Measurements from ENCODE around the gene LUZP2.
"Not testable (repeated sequence)": the region's sequence is repeated elsewhere in the genome, so short reads cannot be mapped to it uniquely, and the experiment has no call there.

The LUZP2 gene

DNA sequence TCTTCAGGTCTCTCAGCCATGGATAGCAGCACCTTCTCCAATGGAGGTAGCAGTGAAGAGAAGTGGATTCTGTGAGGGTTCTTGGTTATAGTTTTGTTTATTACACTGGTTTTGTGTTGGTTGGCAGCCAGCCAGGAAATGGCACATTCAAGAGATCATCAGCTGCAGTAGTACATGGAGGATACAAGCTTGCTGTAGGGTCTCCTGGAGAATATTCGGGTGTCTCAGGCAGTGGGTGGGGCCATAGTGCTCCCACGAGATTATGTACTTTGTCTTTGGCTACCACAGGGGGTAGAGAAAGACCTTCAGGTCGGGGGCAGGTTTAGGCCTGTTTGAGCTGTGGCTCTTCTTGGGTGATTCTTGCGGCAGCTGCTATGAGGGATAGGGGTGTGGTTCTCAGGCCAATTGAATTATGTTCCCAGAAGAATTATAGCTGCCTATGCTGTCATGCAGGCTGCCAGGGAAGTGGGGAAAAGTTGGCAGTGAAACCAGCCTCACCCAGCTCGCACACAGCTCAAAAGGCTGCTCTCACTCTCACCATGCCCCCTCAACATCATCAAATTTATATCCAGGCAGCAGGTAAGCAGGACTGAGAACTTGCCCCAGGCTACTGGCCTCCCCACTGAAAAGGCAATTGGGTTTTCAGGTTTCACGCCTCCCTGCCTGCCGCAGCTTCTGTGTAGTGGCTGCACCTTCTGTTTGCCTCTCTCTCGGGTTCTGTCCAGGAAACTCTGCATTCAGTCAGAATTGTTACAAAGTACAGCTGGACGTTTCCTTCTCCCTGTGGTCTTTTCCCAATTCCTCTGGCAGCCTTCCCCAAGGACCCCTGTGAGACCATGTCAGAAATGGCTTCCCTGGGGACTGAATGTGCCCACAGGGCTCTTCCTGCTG is 435.5 kb downstream of the LUZP2 start:
- DNase-seq: no peak

GRCh38 chr11:24934733-24935439 is 438.0 kb downstream of the LUZP2 start:
- peak in 1 of 2 experiments; percentile 2 for DNase-seq

- no peak for DNase-seq
Observed at GRCh38 chr11:24944891-24945290, 448.0 kb downstream of the LUZP2 start.

DNA sequence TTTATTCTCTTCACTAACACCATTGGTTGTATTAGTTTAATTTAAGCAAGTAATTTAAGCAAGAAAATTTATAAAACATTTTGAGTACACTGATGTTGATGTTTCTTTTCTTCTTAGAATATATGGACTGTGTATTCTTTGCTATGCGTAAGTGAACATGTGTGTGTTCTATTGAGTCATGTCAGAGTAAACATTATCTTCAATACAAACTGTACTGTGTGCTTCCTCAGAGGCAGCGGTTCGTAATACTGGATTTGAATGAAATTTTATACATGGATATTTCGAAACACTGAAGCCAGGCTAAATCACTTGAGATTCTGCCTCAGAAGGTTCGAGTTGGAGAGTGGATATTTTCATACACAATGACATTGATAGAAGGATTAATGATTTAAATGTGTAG is 452.6 kb downstream of the LUZP2 start:
- DNase-seq: no peak

GRCh38 chr11:24963852-24964251 is 467.0 kb downstream of the LUZP2 start:
- DNase-seq: no peak

- no peak for DNase-seq
Observed at GRCh38 chr11:24965748-24966147, 468.9 kb downstream of the LUZP2 start.

DNA sequence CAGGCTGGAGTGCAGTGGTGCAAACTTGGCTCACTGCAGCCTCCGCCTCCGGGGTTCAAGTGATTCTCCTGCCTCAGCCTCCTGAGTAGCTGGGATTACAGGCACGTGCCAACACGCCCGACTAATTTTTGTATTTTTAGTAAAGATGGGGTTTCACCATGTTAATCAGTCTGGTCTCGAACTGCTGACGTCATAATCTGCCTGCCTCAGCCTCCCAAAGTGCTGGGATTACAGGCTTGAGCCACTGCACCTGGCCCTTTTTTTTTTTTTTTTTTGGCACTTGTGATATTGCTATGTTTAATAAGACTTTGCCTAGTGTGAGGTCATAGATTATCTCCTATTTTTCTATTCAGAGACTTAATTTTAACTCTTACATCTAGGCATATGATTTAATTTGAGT is 497.1 kb downstream of the LUZP2 start:
- not testable (repeated sequence) for DNase-seq

GRCh38 chr11:24999929-25000328 is 503.1 kb downstream of the LUZP2 start:
- not testable (repeated sequence) for DNase-seq

DNA sequence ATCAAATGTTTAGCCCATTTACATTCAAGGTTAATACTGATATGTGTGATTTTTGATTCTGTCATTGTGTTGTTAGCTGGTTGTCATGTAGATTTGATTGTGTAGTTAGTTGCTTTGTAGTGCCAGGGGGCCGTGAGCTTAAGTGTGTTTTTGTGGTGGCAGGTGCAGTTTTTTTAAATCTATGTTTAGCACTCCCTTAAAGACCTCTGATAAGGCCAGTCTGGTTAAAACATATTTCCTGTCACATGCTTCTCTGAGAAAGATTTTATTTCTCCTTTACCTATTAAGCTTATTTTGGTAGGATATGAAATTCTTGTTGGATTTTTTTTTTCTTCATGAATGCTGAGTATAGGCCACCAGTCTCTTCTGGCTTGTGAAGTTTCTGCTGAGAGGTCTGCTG is 540.6 kb downstream of the LUZP2 start:
- DNase-seq: no peak

DNA sequence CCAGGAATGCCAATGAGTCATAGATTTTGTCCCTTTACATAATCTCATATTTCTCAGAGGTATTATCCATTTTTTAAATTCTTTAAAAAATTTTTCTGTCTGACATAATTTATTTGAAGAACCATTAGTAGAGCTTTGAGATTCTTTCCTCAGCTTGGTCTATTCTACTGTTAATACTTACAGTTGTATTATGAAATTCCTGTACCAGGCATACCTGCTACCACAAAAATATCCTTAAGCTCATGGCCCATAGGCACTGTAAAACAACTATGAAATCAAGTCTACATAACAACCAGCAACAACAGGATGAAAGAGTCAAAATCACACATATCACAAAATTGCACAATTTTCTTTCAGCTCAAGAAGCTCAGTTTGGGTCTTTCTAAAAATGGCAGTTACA is 541.3 kb downstream of the LUZP2 start:
- DNase-seq: no peak

GRCh38 chr11:25039165-25039564 is 542.3 kb downstream of the LUZP2 start:
- DNase-seq: no peak

DNA sequence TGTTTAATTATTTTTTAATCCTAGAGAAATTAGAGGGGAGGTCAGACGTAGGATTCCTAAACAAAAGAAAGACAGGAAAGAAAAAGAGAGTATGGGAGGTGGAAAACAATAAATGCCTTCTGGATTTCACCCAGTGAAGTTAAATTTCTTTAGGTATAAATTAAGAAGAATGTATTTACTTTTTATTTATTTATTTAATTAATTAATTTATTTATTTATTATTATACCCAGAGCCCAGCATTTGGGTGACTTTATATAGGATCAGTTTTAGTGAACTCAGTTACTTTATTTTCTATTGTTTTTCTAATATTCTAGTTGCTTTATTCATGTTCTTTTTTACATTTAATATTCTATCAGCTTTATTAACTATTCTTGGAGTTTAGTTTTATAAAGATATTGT is 551.8 kb downstream of the LUZP2 start:
- no peak for DNase-seq

DNA sequence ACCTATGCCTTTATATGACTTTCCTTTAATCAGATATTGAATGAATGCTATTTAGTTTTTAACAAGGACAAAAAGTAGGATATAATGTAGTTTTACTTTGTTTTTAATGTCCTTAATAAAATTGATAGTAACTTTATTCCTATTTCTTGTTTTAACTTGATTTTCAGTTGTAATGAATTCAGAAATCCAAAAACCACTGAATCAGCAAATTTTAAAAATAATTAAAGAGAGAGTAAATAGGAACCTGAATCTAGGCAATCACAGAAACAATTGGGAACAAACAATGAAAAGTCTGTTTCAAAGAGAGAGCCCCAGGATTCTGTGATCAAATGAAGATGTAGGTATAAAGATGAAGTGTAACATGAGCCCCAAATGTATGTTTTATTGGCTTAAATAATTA is 556.0 kb downstream of the LUZP2 start:
- DNase-seq: no peak

DNA sequence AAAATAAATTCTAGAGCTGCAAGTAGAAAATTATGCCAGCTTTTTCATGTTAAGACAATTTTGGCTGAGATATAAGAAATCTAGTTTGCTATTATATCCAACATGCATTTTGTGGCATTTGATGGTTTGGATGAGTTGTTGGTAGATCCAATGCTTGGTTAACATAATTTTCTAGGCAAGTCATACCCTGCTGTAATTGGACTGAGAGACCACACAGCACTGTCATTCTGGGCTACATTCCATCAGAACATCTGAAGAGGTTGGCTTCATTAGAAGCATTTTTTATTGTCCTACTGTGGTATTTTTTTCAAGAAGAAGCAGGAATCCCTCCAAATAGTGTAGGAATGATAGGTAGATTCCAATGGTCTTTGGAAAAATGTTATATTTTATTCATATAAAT is 561.0 kb downstream of the LUZP2 start:
- no peak for DNase-seq

DNA sequence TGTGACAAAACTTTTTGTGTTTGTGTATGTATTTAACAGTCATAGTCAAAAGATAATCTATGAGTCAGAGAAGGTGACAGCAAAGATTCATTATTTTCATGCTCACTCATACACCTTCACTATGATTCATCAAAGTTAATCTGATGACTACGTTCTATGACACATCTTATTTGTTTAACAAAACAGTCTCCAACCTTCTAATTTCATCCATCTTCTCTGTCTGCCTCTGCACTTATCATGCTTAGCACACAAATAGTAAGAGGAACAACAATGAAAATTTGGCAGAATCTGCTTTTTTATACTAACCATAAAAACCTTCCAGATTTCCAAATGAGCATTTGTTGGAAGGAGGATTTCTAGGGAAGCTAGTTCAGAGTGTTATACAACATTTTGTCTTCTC is 568.9 kb downstream of the LUZP2 start:
- DNase-seq: no peak

GRCh38 chr11:25066706-25067105 is 569.9 kb downstream of the LUZP2 start:
- DNase-seq: peak; percentile 3 to 18

GRCh38 chr11:25068451-25068850 is 571.6 kb downstream of the LUZP2 start:
- no peak for DNase-seq

GRCh38 chr11:25094085-25094802 is 597.4 kb downstream of the LUZP2 start:
- DNase-seq: no peak

DNA sequence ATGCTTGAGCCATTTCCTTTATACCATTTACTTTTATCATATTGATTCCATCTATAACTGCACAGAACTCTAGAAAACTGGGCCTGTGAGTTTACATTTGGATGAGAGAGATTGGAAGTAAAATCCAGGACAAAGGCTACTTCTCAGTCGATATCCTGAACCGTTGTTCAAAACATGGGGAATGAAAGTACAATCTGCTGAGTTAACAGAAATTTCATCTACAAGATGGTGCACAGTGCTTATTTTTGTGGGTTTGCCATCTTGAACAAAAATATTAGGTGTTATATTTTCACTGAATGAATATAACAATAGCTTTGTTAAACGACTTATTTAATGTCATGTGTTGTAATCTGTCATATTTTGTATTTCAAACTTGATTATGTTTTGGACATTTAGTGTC is 622.6 kb downstream of the LUZP2 start:
- no peak for DNase-seq
